Measurements from ENCODE around the gene RAB11FIP2.

The RAB11FIP2 gene

GRCh38 chr10:117980755-117981702 is 65.7 kb downstream of the RAB11FIP2 start:
- DNase-seq (ENCODE audit: low spot score): no peak

- no peak for DNase-seq (ENCODE audit: low spot score)
These were observed 66.5 kb downstream of the RAB11FIP2 start for GRCh38 chr10:117980216-117980615.

GRCh38 chr10:117972168-117972837 is 74.4 kb downstream of the RAB11FIP2 start:
- no peak for DNase-seq (ENCODE audit: low spot score)

- DNase-seq (ENCODE audit: low spot score): no peak
These were observed 75.8 kb downstream of the RAB11FIP2 start for GRCh38 chr10:117970962-117971361.

GRCh38 chr10:117969592-117969991 is 77.1 kb downstream of the RAB11FIP2 start:
- no peak for DNase-seq (ENCODE audit: low spot score)

GRCh38 chr10:117968354-117969182 is 78.2 kb downstream of the RAB11FIP2 start:
- no peak for DNase-seq (ENCODE audit: low spot score)

- no peak for DNase-seq (ENCODE audit: low spot score)
These were observed 79.5 kb downstream of the RAB11FIP2 start for GRCh38 chr10:117967149-117967650.

GRCh38 chr10:117965984-117966383 is 80.8 kb downstream of the RAB11FIP2 start:
- no peak for DNase-seq (ENCODE audit: low spot score)

GRCh38 chr10:117964536-117964935 is 82.2 kb downstream of the RAB11FIP2 start:
- DNase-seq (ENCODE audit: low spot score): no peak

GRCh38 chr10:117960345-117960935 is 86.3 kb downstream of the RAB11FIP2 start:
- DNase-seq (ENCODE audit: low spot score): no peak

GRCh38 chr10:117956972-117957371 is 89.8 kb downstream of the RAB11FIP2 start:
- no peak for DNase-seq (ENCODE audit: low spot score)

- DNase-seq (ENCODE audit: low spot score): no peak
These were observed 91.6 kb downstream of the RAB11FIP2 start for GRCh38 chr10:117955176-117955575.
